ENCODE data around the gene DROSHA. TPM values are rescaled to one million over a fixed set of nuclear protein-coding genes. Genes with fewer than 3 reads are reported as not detected.

The DROSHA gene
- total RNA-seq, 1 experiment from 2014 or later: 106 TPM

GRCh38 chr5:31421806-31422586 is 109.9 kb downstream of the DROSHA start:
- Histone ChIP-seq H2BK15ac (ENCODE audit: low read depth, low read length) (no peak overlapping the region), H4K8ac (replicated peaks; ENCODE audit: insufficient read length, low read depth, low read length) (no peak overlapping the region), H3K9me3 (ENCODE audit: control insufficient read depth, low read depth, low read length) (no peaks in the 10 kb centered on the region), H3K4me2 (ENCODE audit: insufficient read depth, insufficient read length, low read length) (no peak overlapping the region), H2BK120ac (ENCODE audit: low read depth, low read length, poor library complexity, severe bottlenecking) (no peak overlapping the region), H4K91ac (ENCODE audit: insufficient read length, low read depth, low read length) (no peak overlapping the region), H2BK20ac (ENCODE audit: low read depth, low read length, poor library complexity, severe bottlenecking) (no peak overlapping the region), H3K27ac (ENCODE audit: insufficient read length, low read depth, low read length) (no peak overlapping the region), H3K4me1 (ENCODE audit: insufficient read depth, low read length) (peaks cover 2% of the 10 kb centered on the region; the same call in 1 of the 2 replicates), H3K18ac (ENCODE audit: insufficient read length, low read depth, low read length) (no peak overlapping the region), H3K23ac (ENCODE audit: insufficient read length, low read depth, low read length) (no peak overlapping the region), H3K27me3 (ENCODE audit: insufficient read depth, low read length) (no peaks in the 10 kb centered on the region), H4K5ac (ENCODE audit: insufficient read length, low read depth, low read length) (no peak overlapping the region), H2AFZ (ENCODE audit: low read length) (no peak overlapping the region), H3K79me1 (ENCODE audit: insufficient read depth, low read depth, low read length, poor library complexity, severe bottlenecking) (no peaks in the 10 kb centered on the region), H3K9ac (ENCODE audit: extremely low read depth, insufficient read length, low read length) (no peak overlapping the region), H2BK5ac (ENCODE audit: insufficient read length, low read length) (no peak overlapping the region), H3K56ac (ENCODE audit: insufficient read length, low read depth, low read length) (no peak overlapping the region), H2BK12ac (ENCODE audit: insufficient read length, low read depth, low read length) (no peak overlapping the region), H3K14ac (ENCODE audit: insufficient read depth, low read length) (no peak overlapping the region), H2AK5ac (ENCODE audit: insufficient read length, low read length) (no peak overlapping the region), H3K23me2 (ENCODE audit: insufficient read length, low read depth, low read length, poor library complexity, severe bottlenecking) (no peaks in the 10 kb centered on the region), H3K4ac (ENCODE audit: low read depth, low read length) (no peak overlapping the region), H3T11ph (ENCODE audit: low read length) (no peak overlapping the region), H3K79me2 (ENCODE audit: insufficient read depth, low read length) (no peaks in the 10 kb centered on the region), H4K20me1 (ENCODE audit: control insufficient read depth, insufficient read depth, insufficient read length) (no peaks in the 10 kb centered on the region)
- no peak for TF ChIP-seq CTCF (conservative IDR thresholded peaks at IDR 0.05)
- no peak overlapping the region for H3K27ac Mint-ChIP-seq
- H3K4me1 Mint-ChIP-seq: peaks cover 5 to 6% of the 10 kb centered on the region in 2 experiments
- no CpG with 5 or more reads among the region's 7 CpGs for WGBS (ENCODE audit: extremely low coverage, insufficient read length, low lambda C conversion rate)
- no peaks in the 10 kb centered on the region for H3K27me3 Mint-ChIP-seq (ENCODE audit: low read depth)
- H3K9me3 Mint-ChIP-seq: no peaks in the 10 kb centered on the region
- peaks cover 9 to 49% (median 30%) of the 10 kb centered on the region in 3 experiments; a peak in 6 of 7 replicates for H3K36me3 Mint-ChIP-seq (ENCODE audit: insufficient read depth in 1 of 3, low read depth in 3 of 3)
- no peak overlapping the region for H3K4me3 Mint-ChIP-seq
- DNase-seq: no peak

Data from H9 (cell line).